IMR-90 (cell line): ENCODE results near the gene EML4.

Experiments used
- CHD1 ChIP-seq: IDR thresholded peaks from 2 replicates; pipeline ENCODE4 v1.6.1; 2012; ENCODE audit warnings: low read depth, low read length, improper control_type of control experiment
- CTCF ChIP-seq: conservative IDR thresholded peaks from 2 replicates; pipeline ENCODE4 v1.5.1; 2012; ENCODE audit warnings: mild to moderate bottlenecking, low read depth, low read length, improper control_type of control experiment
- MAFK ChIP-seq: IDR thresholded peaks from 2 replicates; pipeline ENCODE4 v1.6.1; 2012; ENCODE audit warnings: low read depth, low read length, improper control_type of control experiment
- MXI1 ChIP-seq: IDR thresholded peaks from 2 replicates; pipeline ENCODE4 v1.6.1; 2012; ENCODE audit warnings: low read depth, mild to moderate bottlenecking, low read length, moderate library complexity, borderline replicate concordance
- POLR2A ChIP-seq: IDR thresholded peaks from 2 replicates; pipeline ENCODE4 v1.6.1; 2012; ENCODE audit warnings: mild to moderate bottlenecking, low read depth, low read length
- RAD21 ChIP-seq: IDR thresholded peaks from 2 replicates; pipeline ENCODE4 v1.6.1; 2012; ENCODE audit warnings: low read length, improper control_type of control experiment
- RCOR1 ChIP-seq: IDR thresholded peaks from 2 replicates; pipeline ENCODE4 v1.6.1; 2012; ENCODE audit warnings: mild to moderate bottlenecking, low read length, improper control_type of control experiment; ENCODE audit not compliant: insufficient replicate concordance
- TF ChIP-seq, protein P1 (sequence below): fragments of 150-350 bp; IDR thresholded peaks from 2 replicates; pipeline ENCODE4 v1.6.1; 2017; ENCODE audit warnings: mild to moderate bottlenecking, antibody characterized with exemption, low read length, low read depth
- TF ChIP-seq, protein P2 (sequence below): fragments of 150-350 bp; IDR thresholded peaks from 2 replicates; pipeline ENCODE4 v1.6.1; 2016; ENCODE audit warnings: low read depth, mild to moderate bottlenecking, low read length, moderate library complexity, borderline replicate concordance

- TF ChIP-seq CTCF (no peak), MXI1 (no peak), RAD21 (no peak), MAFK (no peak), RCOR1 (no peak), CHD1 (no peak), POLR2A (no peak)
- TF ChIP-seq, protein P1, sequence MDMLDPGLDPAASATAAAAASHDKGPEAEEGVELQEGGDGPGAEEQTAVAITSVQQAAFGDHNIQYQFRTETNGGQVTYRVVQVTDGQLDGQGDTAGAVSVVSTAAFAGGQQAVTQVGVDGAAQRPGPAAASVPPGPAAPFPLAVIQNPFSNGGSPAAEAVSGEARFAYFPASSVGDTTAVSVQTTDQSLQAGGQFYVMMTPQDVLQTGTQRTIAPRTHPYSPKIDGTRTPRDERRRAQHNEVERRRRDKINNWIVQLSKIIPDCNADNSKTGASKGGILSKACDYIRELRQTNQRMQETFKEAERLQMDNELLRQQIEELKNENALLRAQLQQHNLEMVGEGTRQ = no peak
- TF ChIP-seq, protein P2, sequence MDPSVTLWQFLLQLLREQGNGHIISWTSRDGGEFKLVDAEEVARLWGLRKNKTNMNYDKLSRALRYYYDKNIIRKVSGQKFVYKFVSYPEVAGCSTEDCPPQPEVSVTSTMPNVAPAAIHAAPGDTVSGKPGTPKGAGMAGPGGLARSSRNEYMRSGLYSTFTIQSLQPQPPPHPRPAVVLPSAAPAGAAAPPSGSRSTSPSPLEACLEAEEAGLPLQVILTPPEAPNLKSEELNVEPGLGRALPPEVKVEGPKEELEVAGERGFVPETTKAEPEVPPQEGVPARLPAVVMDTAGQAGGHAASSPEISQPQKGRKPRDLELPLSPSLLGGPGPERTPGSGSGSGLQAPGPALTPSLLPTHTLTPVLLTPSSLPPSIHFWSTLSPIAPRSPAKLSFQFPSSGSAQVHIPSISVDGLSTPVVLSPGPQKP = no peak
Observed at GRCh38 chr2:42367835-42368234, 198.7 kb downstream of the EML4 start.
